OCI-LY7 (cell line): Measurements from ENCODE around the gene AATK. TPM values are rescaled to one million over a fixed set of nuclear protein-coding genes. Genes with fewer than 3 reads are reported as not detected.
A peak's percentile ranks its signal among the peaks of the same experiment; 100 is the strongest.

Experiments
- BruUV-seq: library from RNA; stranded (reverse); fragments of 400-500 nt; replicated peaks from 2 replicates; lab custom pipeline; 2021; lab: Mats Ljungman, UMichigan
- CTCF ChIA-PET: fragments of 300-600 bp; sonication (Branson Sonifier 250); formaldehyde crosslinking; loops from one replicate; lab custom pipeline; 2022; ENCODE audit warnings: antibody characterized with exemption; ENCODE audit not compliant: unreplicated experiment; lab: Charles Lee
- POLR2A ChIA-PET: fragments of 300-600 bp; sonication (Branson Sonifier 250); formaldehyde crosslinking; loops from one replicate; lab custom pipeline; 2022; ENCODE audit warnings: antibody characterized with exemption; lab: Charles Lee
- DNase-seq: peaks from one replicate; pipeline ENCODE4 v3.0.0-alpha.2; 2015; ENCODE audit warnings: low spot score
- H2AFZ ChIP-seq: fragments of 200-600 bp; sonication (generic), shearing (Covaris generic); 2 replicates; pipeline ENCODE4 v1.6.1; 2014; ENCODE audit warnings: mild to moderate bottlenecking, antibody characterized with exemption, low read length, moderate library complexity
- H3K27ac ChIP-seq: fragments of 200-600 bp; sonication (generic); 2 replicates; pipeline ENCODE4 v1.5.1; 2014; ENCODE audit warnings: mixed run types, low read depth, mild to moderate bottlenecking, moderate library complexity, low read length, inconsistent platforms; ENCODE audit not compliant: poor library complexity, severe bottlenecking
- H3K36me3 ChIP-seq: fragments of 200-600 bp; sonication (generic); 2 replicates; pipeline ENCODE4 v1.6.1; 2014; ENCODE audit warnings: mild to moderate bottlenecking, antibody characterized with exemption, low read length, moderate library complexity, mixed read lengths; ENCODE audit not compliant: insufficient read depth
- H3K4me1 ChIP-seq: fragments of 200-600 bp; sonication (generic); 2 replicates; pipeline ENCODE4 v1.5.1; 2014; ENCODE audit warnings: mild to moderate bottlenecking, low read length; ENCODE audit not compliant: insufficient read depth, poor library complexity, severe bottlenecking
- H3K4me2 ChIP-seq: fragments of 200-600 bp; sonication (generic); 2 replicates; pipeline ENCODE4 v1.6.1; 2014; ENCODE audit warnings: mild to moderate bottlenecking, low read length
- H3K4me3 ChIP-seq: fragments of 200-600 bp; sonication (generic); 2 replicates; pipeline ENCODE4 v1.5.1; 2014; ENCODE audit warnings: mild to moderate bottlenecking, low read depth, low read length; ENCODE audit not compliant: poor library complexity, severe bottlenecking
- H3K79me2 ChIP-seq: fragments of 200-600 bp; sonication (generic); 2 replicates; pipeline ENCODE4 v1.6.1; 2016; ENCODE audit warnings: low read depth, mild to moderate bottlenecking, low read length, moderate library complexity, mixed read lengths; ENCODE audit not compliant: insufficient read depth
- H3K9me2 ChIP-seq: fragments of 200-600 bp; sonication (generic); 2 replicates; pipeline ENCODE4 v1.6.1; 2016; ENCODE audit warnings: mild to moderate bottlenecking, low read length, mixed read lengths; ENCODE audit not compliant: insufficient read depth
- H3K9me3 ChIP-seq: fragments of 200-600 bp; sonication (generic); 2 replicates; pipeline ENCODE4 v1.6.1; 2014; ENCODE audit warnings: mild to moderate bottlenecking, mixed run types, low read length, mixed read lengths
- H4K20me1 ChIP-seq: fragments of 200-600 bp; sonication (generic); 2 replicates; pipeline ENCODE4 v1.6.1; 2014; ENCODE audit warnings: mild to moderate bottlenecking, antibody characterized with exemption, low read length, moderate library complexity, mixed read lengths; ENCODE audit not compliant: insufficient read depth
- CTCF ChIP-seq: fragments of 200-600 bp; sonication (generic); conservative IDR thresholded peaks from 2 replicates; pipeline ENCODE4 v1.5.1; 2014; ENCODE audit warnings: mild to moderate bottlenecking, antibody characterized with exemption, low read length, moderate library complexity, mixed read lengths
- EZH2phosphoT487 ChIP-seq: fragments of 200-600 bp; sonication (generic); IDR thresholded peaks from 2 replicates; pipeline ENCODE4 v1.6.1; 2018; ENCODE audit warnings: low read depth, borderline replicate concordance, mild to moderate bottlenecking, mixed run types, antibody characterized with exemption, low read length, moderate library complexity, mixed read lengths
- intact Hi-C: fragments of 100-400 bp; cut with micrococcal nuclease; formaldehyde crosslinking; loops from one replicate; pipeline ENCODE4 v1.10.0; 2022; ENCODE audit not compliant: unreplicated experiment
- total RNA-seq, 2 experiments: library from RNA; depleted of rRNA in 1 of 2; stranded (reverse); fragments of >200 nt in 1 of 2; shearing (Covaris generic) in 1 of 2; gene quantifications; 2 replicates each; pipeline ENCODE4 v1.2.3, GENCODE V29; 2014 to 2022

Gene AATK
- total RNA-seq, 2 experiments from 2014 or later: 0.03 TPM; not detected in 1

GRCh38 chr17:81129711-81130367 lies 36.2 kb downstream of the AATK start:
- ChIA-PET CTCF (no interaction called here), POLR2A (no interaction called here)

DNA sequence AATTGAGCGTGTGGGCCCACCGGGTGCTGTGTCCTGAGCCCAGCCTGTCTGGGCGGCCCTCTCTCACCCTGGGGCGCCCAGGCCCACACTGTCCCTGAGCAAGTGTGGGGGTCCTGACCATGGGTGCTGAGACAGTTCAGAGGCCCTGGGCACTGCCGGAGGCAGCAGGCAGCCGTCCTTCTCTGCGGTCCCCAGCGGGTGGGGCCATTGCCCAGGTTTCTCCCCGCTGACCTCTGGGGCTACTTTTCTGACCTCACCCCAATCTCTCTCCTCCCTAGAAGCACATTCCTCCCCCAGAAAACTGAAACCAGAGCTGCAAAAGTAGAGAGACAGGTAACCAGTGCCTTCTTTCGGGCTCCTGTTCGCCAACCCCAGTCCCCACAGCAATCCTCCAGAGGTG lies 36.7 kb downstream of the AATK start:
- CTCF ChIA-PET: no interaction called here
- POLR2A ChIA-PET: no interaction called here
- TF ChIP-seq EZH2phosphoT487 (no peak), CTCF (0 out of 2 replicates have a peak, but pooled peaks have one; percentile 23)
- Histone ChIP-seq H3K9me2 (no peaks in the 10 kb centered on the region), H4K20me1 (no peaks in the 10 kb centered on the region; the same call in 1 of the 2 replicates), H3K27ac (no peak overlapping the region), H3K4me2 (no peak overlapping the region), H2AFZ (no peak overlapping the region), H3K4me1 (no peaks in the 10 kb centered on the region), H3K36me3 (no peaks in the 10 kb centered on the region), H3K79me2 (no peaks in the 10 kb centered on the region), H3K4me3 (no peak overlapping the region), H3K9me3 (no peaks in the 10 kb centered on the region)
- intact Hi-C loops: no loop called here
- BruUV-seq: no TSS peak
- no peak for DNase-seq

More at GRCh38 chr17:81129711-81130367, 36.2 kb downstream of the AATK start:
- Histone ChIP-seq H3K27ac (no peak overlapping the region), H3K4me3 (no peak overlapping the region), H2AFZ (no peak overlapping the region), H3K9me3 (no peaks in the 10 kb centered on the region), H3K4me1 (no peaks in the 10 kb centered on the region), H3K9me2 (no peaks in the 10 kb centered on the region), H4K20me1 (no peaks in the 10 kb centered on the region), H3K36me3 (no peaks in the 10 kb centered on the region), H3K79me2 (no peaks in the 10 kb centered on the region), H3K4me2 (no peak overlapping the region)
- BruUV-seq: no TSS peak
- DNase-seq: no peak
- intact Hi-C loops: no loop called here
- TF ChIP-seq EZH2phosphoT487 (no peak), CTCF (no peak)

GRCh38 chr17:81128774-81129173 lies 37.2 kb downstream of the AATK start:
- Histone ChIP-seq H3K9me3 (no peaks in the 10 kb centered on the region), H3K4me1 (no peaks in the 10 kb centered on the region), H3K27ac (no peak overlapping the region), H3K4me3 (no peak overlapping the region), H2AFZ (no peak overlapping the region), H3K79me2 (no peaks in the 10 kb centered on the region), H3K4me2 (no peak overlapping the region), H4K20me1 (no peaks in the 10 kb centered on the region; the same call in 1 of the 2 replicates), H3K9me2 (no peaks in the 10 kb centered on the region), H3K36me3 (no peaks in the 10 kb centered on the region)
- ChIA-PET POLR2A (no interaction called here), CTCF (no interaction called here)
- no TSS peak for BruUV-seq
- intact Hi-C loops: no loop called here
- no peak for DNase-seq
- TF ChIP-seq CTCF (no peak), EZH2phosphoT487 (no peak)
